Subcutaneous adipose tissue (tissue), 4 donors: ENCODE results near the gene SPOPL. TPM values are rescaled to one million over a fixed set of nuclear protein-coding genes. Genes with fewer than 3 reads are reported as not detected.

Source experiments
- total RNA-seq, 4 donors: library from RNA; depleted of rRNA; stranded (reverse); fragments of >200 nt; gene quantifications; one replicate each; pipeline ENCODE4 v1.1.0, GENCODE V29; 2016
- TF ChIP-seq, protein P1 (sequence below): fragments of 450-650 bp; IDR thresholded peaks from one replicate; pipeline ENCODE4 v1.5.1; 2016; ENCODE audit warnings: low read depth, mild to moderate bottlenecking, control low read depth, antibody characterized with exemption, moderate library complexity

The SPOPL gene
- total RNA-seq, 4 donors from 2014 or later = 23.9 to 35.5 (median 31.7) TPM

DNA sequence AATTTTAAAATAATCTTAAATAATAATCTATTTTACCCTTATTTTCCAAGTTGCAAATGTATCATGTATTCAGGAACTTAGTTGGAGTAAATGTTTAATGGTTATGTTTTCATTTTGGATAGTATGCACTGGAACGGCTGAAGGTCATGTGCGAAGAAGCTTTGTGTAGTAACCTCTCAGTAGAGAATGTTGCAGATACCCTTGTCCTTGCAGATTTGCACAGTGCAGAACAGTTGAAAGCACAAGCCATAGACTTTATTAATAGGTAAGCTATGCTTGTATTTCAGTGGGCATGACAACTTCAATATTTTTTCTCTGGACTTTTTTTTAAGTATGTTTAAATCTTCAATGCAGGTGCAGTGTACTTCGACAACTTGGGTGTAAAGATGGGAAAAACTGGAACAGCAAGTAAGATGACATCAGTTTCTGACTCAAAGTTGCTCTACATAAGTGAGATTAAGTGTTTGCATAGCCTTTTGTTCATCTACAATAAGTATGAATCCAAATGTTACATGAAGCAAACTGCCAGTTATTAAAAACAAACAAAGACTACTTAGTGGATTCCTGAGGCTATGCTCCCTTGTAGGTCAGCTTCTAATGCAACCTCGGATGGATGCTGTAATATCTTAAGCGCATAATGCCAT is 63.1 kb downstream of the SPOPL start:
- TF ChIP-seq, protein P1, sequence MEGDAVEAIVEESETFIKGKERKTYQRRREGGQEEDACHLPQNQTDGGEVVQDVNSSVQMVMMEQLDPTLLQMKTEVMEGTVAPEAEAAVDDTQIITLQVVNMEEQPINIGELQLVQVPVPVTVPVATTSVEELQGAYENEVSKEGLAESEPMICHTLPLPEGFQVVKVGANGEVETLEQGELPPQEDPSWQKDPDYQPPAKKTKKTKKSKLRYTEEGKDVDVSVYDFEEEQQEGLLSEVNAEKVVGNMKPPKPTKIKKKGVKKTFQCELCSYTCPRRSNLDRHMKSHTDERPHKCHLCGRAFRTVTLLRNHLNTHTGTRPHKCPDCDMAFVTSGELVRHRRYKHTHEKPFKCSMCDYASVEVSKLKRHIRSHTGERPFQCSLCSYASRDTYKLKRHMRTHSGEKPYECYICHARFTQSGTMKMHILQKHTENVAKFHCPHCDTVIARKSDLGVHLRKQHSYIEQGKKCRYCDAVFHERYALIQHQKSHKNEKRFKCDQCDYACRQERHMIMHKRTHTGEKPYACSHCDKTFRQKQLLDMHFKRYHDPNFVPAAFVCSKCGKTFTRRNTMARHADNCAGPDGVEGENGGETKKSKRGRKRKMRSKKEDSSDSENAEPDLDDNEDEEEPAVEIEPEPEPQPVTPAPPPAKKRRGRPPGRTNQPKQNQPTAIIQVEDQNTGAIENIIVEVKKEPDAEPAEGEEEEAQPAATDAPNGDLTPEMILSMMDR = no peak

DNA sequence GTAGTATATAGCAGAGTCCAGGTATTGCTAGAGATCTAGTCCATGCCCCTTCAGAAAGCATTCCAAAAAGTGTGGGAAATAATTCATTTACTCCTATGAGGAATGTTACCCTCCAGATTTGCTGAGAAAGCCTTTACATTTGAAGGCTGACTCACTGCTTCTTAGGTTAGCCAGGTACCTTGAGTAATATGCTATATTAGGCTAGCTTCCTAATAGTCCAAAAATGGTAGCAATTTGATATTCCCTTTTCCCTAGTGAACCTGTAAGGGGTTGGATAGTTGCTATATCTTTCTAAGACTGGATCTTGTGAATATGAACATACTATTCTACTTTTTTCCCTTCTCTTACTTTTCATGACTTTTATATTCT is 63.6 kb downstream of the SPOPL start:
- TF ChIP-seq, protein P1 = no peak

DNA sequence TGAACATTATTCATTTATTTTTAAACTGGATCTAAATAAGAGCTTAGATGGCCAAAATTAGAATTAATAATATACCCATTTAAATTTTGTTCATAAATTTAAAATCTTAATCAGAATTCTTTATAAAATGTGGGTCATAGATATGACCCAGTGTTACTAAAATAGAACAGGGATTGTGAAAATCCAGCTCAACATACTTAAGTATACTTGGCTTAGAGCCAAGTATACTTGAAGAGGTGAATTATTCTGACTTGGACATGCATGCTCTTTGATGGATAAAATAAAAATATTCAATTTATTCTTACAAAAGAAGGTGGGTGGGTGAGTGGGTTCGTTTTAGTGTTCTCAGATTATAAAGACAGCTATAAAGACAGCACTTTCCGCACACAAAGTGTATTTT is 70.7 kb downstream of the SPOPL start:
- TF ChIP-seq, protein P1 = no peak

DNA sequence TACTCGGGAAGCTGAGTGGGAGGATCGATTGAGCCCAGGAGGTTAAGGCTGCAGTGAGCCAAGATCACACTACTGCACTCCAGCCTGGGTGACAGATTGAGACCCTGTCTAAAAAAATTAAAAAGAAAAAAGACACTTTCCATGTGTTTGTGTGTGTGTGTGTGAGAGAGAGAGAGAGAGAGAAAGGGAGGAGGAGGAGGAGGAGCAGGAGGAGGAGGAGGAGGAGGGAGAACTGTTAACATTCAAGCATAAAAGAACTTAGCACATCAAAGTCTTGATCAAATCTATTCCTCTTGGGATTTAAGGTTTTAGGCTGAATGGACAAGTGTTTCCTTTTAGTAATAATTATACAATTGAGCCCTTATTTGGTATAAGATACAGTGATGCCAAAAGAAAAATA is 75.5 kb downstream of the SPOPL start:
- TF ChIP-seq, protein P1 = no peak

DNA sequence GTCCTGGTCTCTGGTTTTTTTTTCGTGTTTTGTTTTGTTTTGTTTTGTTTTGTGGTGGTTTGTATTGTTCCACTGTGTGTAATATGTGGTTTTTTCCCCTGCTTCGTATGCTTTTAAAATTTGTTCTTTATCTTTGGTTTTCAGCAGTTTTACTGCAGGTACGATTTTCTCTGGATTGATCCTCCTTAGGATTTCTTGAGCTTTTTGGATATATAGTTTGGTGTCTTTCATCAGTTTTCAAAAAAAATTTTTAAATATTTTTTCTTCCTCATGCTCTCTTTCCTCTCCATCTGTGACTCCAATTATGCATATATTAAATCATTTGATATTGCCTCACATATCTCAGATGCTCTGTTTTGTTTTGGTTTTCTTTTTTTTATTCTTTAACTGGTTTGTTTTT is 78.0 kb downstream of the SPOPL start:
- TF ChIP-seq, protein P1 = no peak

DNA sequence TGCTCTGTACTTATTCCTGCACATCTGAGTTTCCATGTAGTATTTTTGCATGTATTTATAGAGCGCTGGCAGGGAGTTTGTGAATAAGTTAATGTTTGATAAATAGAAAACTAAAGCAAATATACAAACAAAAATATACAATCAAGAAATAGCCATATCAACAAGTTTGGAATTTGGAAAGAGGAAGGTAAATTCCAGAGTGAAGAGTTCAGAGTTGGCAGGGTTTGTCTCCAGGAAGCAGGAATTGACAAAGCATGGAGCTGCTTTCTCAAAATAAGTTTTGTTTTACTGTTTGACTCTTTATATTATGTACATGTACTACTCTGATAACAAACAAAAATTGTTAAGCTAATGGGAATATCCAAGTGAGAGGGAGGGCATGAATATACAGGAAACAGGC is 80.3 kb downstream of the SPOPL start:
- TF ChIP-seq, protein P1 = no peak

DNA sequence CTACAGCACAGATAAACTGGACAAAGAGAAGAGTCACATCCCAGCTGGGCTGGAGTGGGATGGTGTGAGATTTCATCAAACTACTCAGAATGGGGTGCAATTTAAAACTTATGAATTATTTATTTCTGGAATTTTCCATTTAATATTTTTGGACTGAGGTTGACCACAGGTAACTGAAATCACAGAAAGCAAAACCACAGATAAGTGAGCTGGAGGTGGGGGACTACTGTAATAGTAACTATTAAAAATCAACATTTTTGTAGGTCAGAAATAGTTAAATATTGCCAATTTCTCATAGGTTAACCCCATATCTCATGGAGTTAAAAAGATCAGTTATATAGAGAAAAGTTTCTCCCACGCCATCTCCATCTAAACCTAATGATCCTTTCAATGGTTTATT is 88.1 kb downstream of the SPOPL start:
- TF ChIP-seq, protein P1 = no peak
